MCF 10A (cell line): ENCODE data around the gene ADGRD1. TPM values are rescaled to one million over a fixed set of nuclear protein-coding genes. Genes with fewer than 3 reads are reported as not detected.

Experiments
- BruUV-seq: library from RNA; stranded (reverse); fragments of 400-500 nt; replicated peaks from 2 replicates; lab custom pipeline; 2021; lab: Mats Ljungman, UMichigan
- CTCF ChIA-PET: fragments of 300-600 bp; sonication (Branson Sonifier 250); formaldehyde crosslinking; extraction: SDS; loops from one replicate; lab custom pipeline; 2021; ENCODE audit warnings: antibody characterized with exemption, inconsistent platforms; lab: Yijun Ruan, JAX
- POLR2A ChIA-PET: fragments of 300-600, 350-650 bp; sonication (Branson Sonifier 250); formaldehyde crosslinking; extraction: SDS; loops from one replicate; lab custom pipeline; 2020; ENCODE audit warnings: antibody characterized with exemption, inconsistent platforms; lab: Yijun Ruan, JAX
- DNase-seq: peaks from one replicate; pipeline ENCODE4 v3.0.0-alpha.2; 2018; ENCODE audit not compliant: unreplicated experiment
- H3K27ac Mint-ChIP-seq: one replicate; pipeline ENCODE4 v1.8.0; 2022; ENCODE audit warnings: mild to moderate bottlenecking, low read depth, mixed read lengths; ENCODE audit not compliant: unreplicated experiment
- H3K27me3 Mint-ChIP-seq: one replicate; pipeline ENCODE4 v1.8.0; 2022; ENCODE audit warnings: mixed read lengths; ENCODE audit not compliant: insufficient read depth, unreplicated experiment
- H3K36me3 Mint-ChIP-seq: one replicate; pipeline ENCODE4 v1.8.0; 2022; ENCODE audit warnings: mild to moderate bottlenecking, moderate library complexity, mixed read lengths; ENCODE audit not compliant: insufficient read depth, unreplicated experiment
- H3K4me1 Mint-ChIP-seq: one replicate; pipeline ENCODE4 v1.8.0; 2022; ENCODE audit warnings: mixed read lengths; ENCODE audit not compliant: insufficient read depth, unreplicated experiment
- H3K4me3 Mint-ChIP-seq: one replicate; pipeline ENCODE4 v1.8.0; 2022; ENCODE audit warnings: mild to moderate bottlenecking, moderate library complexity, mixed read lengths; ENCODE audit not compliant: unreplicated experiment
- H3K9me3 Mint-ChIP-seq: one replicate; pipeline ENCODE4 v1.8.0; 2022; ENCODE audit warnings: mixed read lengths; ENCODE audit not compliant: unreplicated experiment
- CTCF ChIP-seq: fragments of 200-600 bp; IDR thresholded peaks from one replicate; pipeline ENCODE4 v1.8.0; 2022; ENCODE audit warnings: antibody characterized with exemption, mild to moderate bottlenecking; ENCODE audit not compliant: unreplicated experiment
- intact Hi-C: fragments of 100-400 bp; cut with micrococcal nuclease; formaldehyde crosslinking; loops from 2 replicates; pipeline ENCODE4 v1.14.1; 2022
- total RNA-seq: library from RNA; stranded (reverse); gene quantifications from 2 replicates; pipeline ENCODE4 v1.2.3, GENCODE V29; 2022

The ADGRD1 gene
- total RNA-seq, 1 experiment from 2014 or later, result 0.68 TPM

GRCh38 chr12:131101703-131102492 lies 148.2 kb downstream of the ADGRD1 start:
- TF ChIP-seq CTCF, result no peak
- BruUV-seq, result no TSS peak
- no peaks in the 10 kb centered on the region for H3K4me1 Mint-ChIP-seq
- no peaks in the 10 kb centered on the region for H3K9me3 Mint-ChIP-seq
- H3K27me3 Mint-ChIP-seq, result peaks cover 3% of the 10 kb centered on the region
- no peak for DNase-seq
- POLR2A ChIA-PET, result no interaction called here
- no peak overlapping the region for H3K27ac Mint-ChIP-seq
- CTCF ChIA-PET, result interaction anchor here (0.5 to 1.1 kb wide), 4 partner anchors 33 to 446 kb away, joined by 3 to 5 read pairs (median 3); no protein-coding TSS in a partner anchor
- intact Hi-C loops, result loop anchor here (10.0 kb wide), 1 partner anchor 463 kb away; no protein-coding TSS in a partner anchor
- no peaks in the 10 kb centered on the region for H3K36me3 Mint-ChIP-seq
- no peak overlapping the region for H3K4me3 Mint-ChIP-seq

- DNase-seq, result no peak
- Mint-ChIP-seq H3K36me3 (no peaks in the 10 kb centered on the region), H3K4me3 (no peak overlapping the region), H3K9me3 (no peaks in the 10 kb centered on the region), H3K4me1 (no peaks in the 10 kb centered on the region), H3K27me3 (no peaks in the 10 kb centered on the region), H3K27ac (no peak overlapping the region)
- BruUV-seq, result no TSS peak
- TF ChIP-seq CTCF, result no peak
- intact Hi-C loops, result loop anchor here (10.0 kb wide), 1 partner anchor 462 kb away; no protein-coding TSS in a partner anchor
- POLR2A ChIA-PET, result interaction anchor here (0.6 to 1.0 kb wide), 2 partner anchors 65 to 687 kb away, joined by 3 to 4 read pairs; no protein-coding TSS in a partner anchor
- CTCF ChIA-PET, result interaction anchor here (0.5 to 4.7 kb wide), 8 partner anchors 9 to 653 kb away, joined by 3 to 104 read pairs (median 4); no protein-coding TSS in a partner anchor
Observed at GRCh38 chr12:131102493-131102931, 148.8 kb downstream of the ADGRD1 start.

GRCh38 chr12:131102991-131103668 lies 149.4 kb downstream of the ADGRD1 start:
- H3K27ac Mint-ChIP-seq, result no peak overlapping the region
- no TSS peak for BruUV-seq
- H3K4me3 Mint-ChIP-seq, result no peak overlapping the region
- DNase-seq, result no peak
- CTCF ChIA-PET, result interaction anchor here (0.5 to 4.7 kb wide), 14 partner anchors 8 to 657 kb away, joined by 3 to 104 read pairs (median 5); no protein-coding TSS in a partner anchor
- POLR2A ChIA-PET, result interaction anchor here (0.6 to 1.6 kb wide), 3 partner anchors 64 to 686 kb away, joined by 3 to 4 read pairs (median 4); partner anchors contain the start of gene SFSWAP
- no peaks in the 10 kb centered on the region for H3K4me1 Mint-ChIP-seq
- H3K27me3 Mint-ChIP-seq, result no peaks in the 10 kb centered on the region
- H3K9me3 Mint-ChIP-seq, result no peaks in the 10 kb centered on the region
- intact Hi-C loops, result loop anchor here (10.0 kb wide), 1 partner anchor 462 kb away; no protein-coding TSS in a partner anchor
- TF ChIP-seq CTCF, result no peak
- no peaks in the 10 kb centered on the region for H3K36me3 Mint-ChIP-seq
